ENCODE results near the gene TSHZ2. TPM values are rescaled to one million over a fixed set of nuclear protein-coding genes. Genes with fewer than 3 reads are reported as not detected.

Gene TSHZ2
- total RNA-seq, 1 experiment from 2014 or later, result 0.07 TPM

GRCh38 chr20:53296451-53297153 lies 324.4 kb downstream of the TSHZ2 start:
- Histone ChIP-seq H3K9me3 (ENCODE audit: control insufficient read depth in 1 of 2, insufficient read depth in 1 of 2, low read depth in 1 of 2, low read length in 2 of 2) (no peaks in the 10 kb centered on the region), H4K20me1 (ENCODE audit: insufficient read depth) (no peaks in the 10 kb centered on the region), H3K79me2 (ENCODE audit: insufficient read depth, low read length) (no peaks in the 10 kb centered on the region), H3K27ac (ENCODE audit: low read depth, low read length) (no peak overlapping the region), H3K4me1 (ENCODE audit: control insufficient read depth in 1 of 2, insufficient read depth in 2 of 2, low read length in 2 of 2) (no peaks in the 10 kb centered on the region), H3K4me3 (replicated peaks in 1 of 2; ENCODE audit: low read depth in 1 of 2, low read length in 2 of 2) (no peak overlapping the region), H3K27me3 (ENCODE audit: insufficient read depth, low read length) (peaks cover 73% of the 10 kb centered on the region), H3K9ac (ENCODE audit: low read length) (no peak overlapping the region), H3K36me3 (ENCODE audit: control insufficient read depth in 1 of 2, insufficient read depth in 2 of 2, low read length in 2 of 2) (no peaks in the 10 kb centered on the region), H2AFZ (ENCODE audit: low read depth, low read length, poor library complexity, severe bottlenecking) (no peak overlapping the region), H3K9me2 (ENCODE audit: insufficient read depth) (no peaks in the 10 kb centered on the region), H3K4me2 (ENCODE audit: low read length) (no peak overlapping the region)
- TF ChIP-seq FOSL1 (IDR thresholded peaks at IDR 0.05; ENCODE audit: low read depth) (no peak), CEBPB (IDR thresholded peaks at IDR 0.05; ENCODE audit: low read depth) (no peak), ZFX (IDR thresholded peaks at IDR 0.05) (no peak), ATF3 (IDR thresholded peaks at IDR 0.05) (no peak)
- CTCF ChIA-PET, result no interaction called here
- BruUV-seq (replicated peaks), result no TSS peak
- POLR2A ChIA-PET, result no interaction called here
- RAD21 ChIA-PET (ENCODE audit: low non-redundant PET in 1 of 2, low total read pairs in 2 of 2, uncharacterized antibody in 2 of 2, unreplicated experiment in 2 of 2), result no interaction called here
- ATAC-seq, result no peak
- intact Hi-C loops (cut with micrococcal nuclease), result no loop called here
- no peak for DNase-seq (ENCODE audit: low read depth, low spot score)

GRCh38 chr20:53297154-53297529 lies 325.0 kb downstream of the TSHZ2 start:
- Histone ChIP-seq H4K20me1 (ENCODE audit: insufficient read depth) (no peaks in the 10 kb centered on the region), H3K9me2 (ENCODE audit: insufficient read depth) (no peaks in the 10 kb centered on the region), H3K27me3 (ENCODE audit: insufficient read depth, low read length) (peaks cover 79% of the 10 kb centered on the region), H2AFZ (ENCODE audit: low read depth, low read length, poor library complexity, severe bottlenecking) (no peak overlapping the region), H3K4me3 (replicated peaks in 1 of 2; ENCODE audit: low read depth in 1 of 2, low read length in 2 of 2) (no peak overlapping the region), H3K9me3 (ENCODE audit: control insufficient read depth in 1 of 2, insufficient read depth in 1 of 2, low read depth in 1 of 2, low read length in 2 of 2) (no peaks in the 10 kb centered on the region), H3K9ac (ENCODE audit: low read length) (no peak overlapping the region), H3K79me2 (ENCODE audit: insufficient read depth, low read length) (no peaks in the 10 kb centered on the region), H3K27ac (ENCODE audit: low read depth, low read length) (no peak overlapping the region), H3K4me1 (ENCODE audit: control insufficient read depth in 1 of 2, insufficient read depth in 2 of 2, low read length in 2 of 2) (no peaks in the 10 kb centered on the region), H3K36me3 (ENCODE audit: control insufficient read depth in 1 of 2, insufficient read depth in 2 of 2, low read length in 2 of 2) (no peaks in the 10 kb centered on the region), H3K4me2 (ENCODE audit: low read length) (no peak overlapping the region)
- ATAC-seq (no peak), DNase-seq (ENCODE audit: low read depth, low spot score) (no peak)
- CTCF ChIA-PET, result no interaction called here
- BruUV-seq (replicated peaks), result no TSS peak
- RAD21 ChIA-PET (ENCODE audit: low non-redundant PET in 1 of 2, low total read pairs in 2 of 2, uncharacterized antibody in 2 of 2, unreplicated experiment in 2 of 2), result no interaction called here
- intact Hi-C loops (cut with micrococcal nuclease), result no loop called here
- no peak for TF ChIP-seq POLR2AphosphoS5 (IDR thresholded peaks at IDR 0.05; ENCODE audit: low read depth, low read length)
- no peak for TF ChIP-seq ZBTB33 (IDR thresholded peaks at IDR 0.05; ENCODE audit: extremely low read depth, insufficient replicate concordance, low read length)
- no peak for TF ChIP-seq SP1 (IDR thresholded peaks at IDR 0.05; ENCODE audit: low read depth)
- no peak for TF ChIP-seq RAD21 (IDR thresholded peaks at IDR 0.05; ENCODE audit: low read depth)
- no peak for TF ChIP-seq ELF1 (IDR thresholded peaks at IDR 0.05; ENCODE audit: borderline replicate concordance, low read depth)
- TF ChIP-seq EZH2phosphoT487 (IDR thresholded peaks at IDR 0.05; ENCODE audit: borderline replicate concordance), result no peak
- no peak for TF ChIP-seq SIN3A (IDR thresholded peaks at IDR 0.05; ENCODE audit: low read depth)
- TF ChIP-seq ZFX (IDR thresholded peaks at IDR 0.05), result no peak
- no peak for TF ChIP-seq FOSL1 (IDR thresholded peaks at IDR 0.05; ENCODE audit: low read depth)
- no peak for TF ChIP-seq TCF7L2 (IDR thresholded peaks at IDR 0.05; ENCODE audit: borderline replicate concordance, extremely low read depth, insufficient read depth, insufficient read length)
- no peak for TF ChIP-seq EZH2 (IDR thresholded peaks at IDR 0.05)
- TF ChIP-seq ATF3 (IDR thresholded peaks at IDR 0.05), result no peak
- TF ChIP-seq YY1 (IDR thresholded peaks at IDR 0.05; ENCODE audit: extremely low read depth, insufficient replicate concordance, low read depth, low read length), result no peak
- no peak for TF ChIP-seq ZNF274 (IDR thresholded peaks at IDR 0.05; ENCODE audit: low read depth, low read length)
- POLR2A ChIA-PET, result no interaction called here

Measured in HCT116 (cell line).